ACHN (cell line): Measurements from ENCODE around the gene HMCN1.
"Not testable (repeated sequence)": the region's sequence is repeated elsewhere in the genome, so short reads cannot be mapped to it uniquely, and the experiment has no call there.

Source experiments
- DNase-seq: peaks from one replicate; pipeline ENCODE4 v3.0.0-alpha.2; 2015
- in situ Hi-C: cut with HindIII; loops from 2 replicates; pipeline ENCODE4 v1.10.0; 2017; ENCODE audit warnings: low sequenced_read_pairs, low pct_ligation_motif_present, low pct_unique_long_range_greater_than_20kb

Gene HMCN1

GRCh38 chr1:185734929-185735700 lies 924 bp downstream of the HMCN1 start:
- in situ Hi-C loops: no loop called here
- no peak for DNase-seq

DNA sequence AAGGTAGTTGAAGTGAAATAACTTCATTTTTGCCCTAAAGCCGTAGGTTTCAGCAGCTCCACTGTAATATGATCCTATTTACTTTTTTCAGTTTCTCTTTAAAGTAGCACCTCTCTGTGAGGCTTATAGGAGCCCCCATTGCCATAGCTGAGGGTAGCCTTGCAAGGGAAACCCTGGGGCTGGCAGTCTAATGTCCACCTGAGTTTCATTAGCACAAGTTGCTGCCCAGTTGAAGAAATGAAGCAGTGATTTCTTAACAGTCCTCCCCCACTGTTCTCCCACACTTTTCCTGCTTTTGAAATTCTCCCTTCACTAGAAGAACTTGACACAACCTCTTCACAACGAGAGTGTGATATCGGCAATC lies 1.5 kb downstream of the HMCN1 start:
- in situ Hi-C loops: no loop called here
- no peak for DNase-seq

GRCh38 chr1:185739967-185740366 lies 5.8 kb downstream of the HMCN1 start:
- DNase-seq: no peak
- in situ Hi-C loops: no loop called here

DNA sequence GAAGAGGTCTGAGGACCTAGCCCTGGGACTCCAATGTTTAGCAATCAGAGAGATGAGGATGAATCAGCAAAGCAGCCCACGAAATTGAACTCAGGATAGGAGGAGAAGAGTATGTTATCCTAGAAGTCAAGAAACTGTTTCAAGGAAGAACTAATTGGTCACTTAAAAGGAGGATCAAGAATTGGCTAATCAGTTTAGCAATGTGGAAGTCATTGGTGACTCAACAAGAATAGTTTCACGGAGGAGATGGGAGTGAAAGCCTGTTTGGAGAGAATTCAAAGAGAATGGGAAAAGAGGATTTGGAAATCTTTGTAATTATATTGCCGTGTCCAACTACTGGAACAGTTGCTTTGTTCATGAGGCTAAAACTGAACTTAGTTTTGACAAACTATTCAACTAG lies 7.4 kb downstream of the HMCN1 start:
- DNase-seq: no peak
- in situ Hi-C loops: no loop called here

- no peak for DNase-seq
- in situ Hi-C loops: no loop called here
Measured at GRCh38 chr1:185742403-185742802, 8.2 kb downstream of the HMCN1 start.

DNA sequence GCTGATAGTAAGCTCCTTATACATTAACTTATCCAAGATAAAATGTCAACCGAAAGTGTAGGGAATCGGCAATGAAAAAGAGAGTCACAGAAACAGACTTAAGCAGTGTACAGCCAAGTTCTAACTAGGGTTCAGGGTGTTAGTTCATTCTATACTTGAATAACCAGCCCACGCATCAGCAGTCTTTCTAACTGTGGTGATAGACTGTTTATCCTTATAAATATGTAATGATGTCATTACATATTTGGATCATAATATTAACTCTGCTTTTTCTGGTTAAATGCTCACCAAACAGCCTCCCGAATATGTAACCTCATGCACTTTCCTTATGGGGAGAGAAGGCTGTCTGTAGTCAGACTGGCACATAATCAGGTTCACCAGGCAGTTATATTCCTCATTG lies 11.0 kb downstream of the HMCN1 start:
- no peak for DNase-seq
- in situ Hi-C loops: no loop called here

DNA sequence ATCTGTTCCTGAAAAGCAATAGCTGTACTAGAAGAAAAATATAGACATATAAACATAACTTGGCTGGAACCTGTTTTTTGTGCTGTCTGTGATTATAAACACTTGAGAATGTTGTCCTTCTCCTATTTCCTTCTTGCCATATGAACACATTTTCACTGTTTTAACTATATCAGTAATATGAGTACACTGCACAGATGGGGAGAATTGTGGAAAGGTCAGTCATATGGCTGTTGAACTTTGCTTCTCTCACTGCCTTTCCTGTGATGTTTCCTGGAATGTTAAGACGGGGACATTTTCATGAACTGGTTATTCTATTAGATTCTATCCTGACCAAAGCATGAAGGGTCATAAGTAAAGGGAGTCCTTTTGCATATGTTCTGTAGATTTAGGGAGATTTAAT lies 24.9 kb downstream of the HMCN1 start:
- in situ Hi-C loops: no loop called here
- no peak for DNase-seq

DNA sequence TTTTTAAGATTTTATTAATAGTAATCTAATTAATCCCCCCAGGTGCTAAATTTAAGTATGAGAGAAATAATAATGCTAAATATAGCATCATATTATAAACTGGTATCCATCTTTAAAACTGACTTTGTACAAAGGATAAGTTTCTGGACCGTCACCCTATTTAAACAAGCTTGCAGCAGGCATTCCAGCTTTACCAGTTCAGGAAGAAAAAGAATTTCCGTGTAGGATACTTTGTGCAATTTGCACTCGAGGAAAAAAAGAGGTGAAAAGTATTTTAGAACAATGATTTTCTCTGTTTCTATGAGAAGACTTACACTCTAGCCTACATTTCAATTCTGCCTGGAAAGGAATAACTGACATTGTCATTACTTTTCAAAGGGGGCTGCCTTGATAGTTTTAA lies 27.6 kb downstream of the HMCN1 start:
- in situ Hi-C loops: no loop called here
- DNase-seq: no peak

GRCh38 chr1:185767508-185768120 lies 33.4 kb downstream of the HMCN1 start:
- in situ Hi-C loops: no loop called here
- no peak for DNase-seq

DNA sequence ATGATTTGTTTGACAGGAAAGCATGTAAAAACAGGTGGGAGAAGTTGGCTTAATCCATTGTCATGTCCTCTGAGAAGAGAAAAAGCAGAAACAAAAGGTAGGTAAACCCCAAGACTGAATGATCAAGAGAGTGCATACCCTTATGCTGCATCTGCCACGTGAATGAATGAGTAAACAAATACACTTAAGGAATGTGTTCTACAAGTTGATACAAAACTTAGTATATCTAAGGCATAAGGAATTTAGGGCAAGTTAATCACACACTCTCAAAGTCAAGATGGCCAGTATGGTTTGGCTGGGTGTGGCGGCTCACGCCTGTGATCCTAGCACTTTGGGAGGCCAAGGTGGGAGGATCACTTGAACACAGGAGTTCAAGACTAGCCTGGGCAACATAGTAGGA lies 34.2 kb downstream of the HMCN1 start:
- in situ Hi-C loops: no loop called here

GRCh38 chr1:185769136-185769535 lies 34.9 kb downstream of the HMCN1 start:
- in situ Hi-C loops: no loop called here
- no peak for DNase-seq

More for the DNA sequence above, 34.2 kb downstream of the HMCN1 start:
- no peak for DNase-seq

- in situ Hi-C loops: no loop called here
- DNase-seq: no peak
Measured at GRCh38 chr1:185774394-185774793, 40.2 kb downstream of the HMCN1 start.

GRCh38 chr1:185775501-185775900 lies 41.3 kb downstream of the HMCN1 start:
- in situ Hi-C loops: no loop called here
- no peak for DNase-seq

DNA sequence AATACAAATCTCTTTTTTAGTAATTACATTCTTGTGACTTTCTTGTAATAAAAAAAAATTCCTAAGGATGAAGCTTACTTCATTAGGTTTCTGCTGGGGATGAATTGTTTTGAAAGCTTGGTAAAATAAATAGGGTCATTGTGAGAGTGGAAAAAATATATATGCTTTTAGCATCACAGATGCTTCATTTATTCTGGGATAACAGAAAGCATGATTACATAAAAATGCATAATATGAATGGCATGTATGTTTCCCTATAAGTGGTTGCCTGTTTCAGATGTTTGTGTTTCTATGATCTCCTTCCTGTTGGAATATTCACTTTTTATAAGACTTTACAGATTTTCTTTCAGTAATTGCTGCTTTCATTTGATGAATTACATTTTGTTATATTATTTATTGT lies 42.3 kb downstream of the HMCN1 start:
- in situ Hi-C loops: no loop called here
- DNase-seq: no peak

DNA sequence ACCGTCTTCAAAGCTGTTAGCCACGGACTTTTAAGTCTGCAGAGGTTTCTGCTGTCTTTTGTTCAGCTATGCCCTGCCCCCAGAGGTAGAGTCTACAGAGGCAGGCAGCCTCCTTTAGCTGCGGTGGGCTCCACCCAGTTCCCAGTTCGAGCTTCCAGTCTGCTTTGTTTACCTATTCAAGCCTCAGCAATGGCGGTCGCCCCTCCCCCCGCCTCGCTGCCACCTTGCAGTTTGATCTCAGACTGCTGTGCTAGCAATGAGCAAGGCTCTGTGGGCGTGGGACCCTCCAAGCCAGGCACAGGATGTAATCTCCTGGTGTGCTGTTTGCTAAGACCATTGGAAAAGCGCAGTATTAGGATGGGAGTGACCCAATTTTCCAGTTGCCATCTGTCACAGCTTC lies 49.7 kb downstream of the HMCN1 start:
- DNase-seq, in situ Hi-C loops: not testable (repeated sequence)

- no peak for DNase-seq
- in situ Hi-C loops: no loop called here
Measured at GRCh38 chr1:185785586-185785985, 51.4 kb downstream of the HMCN1 start.

DNA sequence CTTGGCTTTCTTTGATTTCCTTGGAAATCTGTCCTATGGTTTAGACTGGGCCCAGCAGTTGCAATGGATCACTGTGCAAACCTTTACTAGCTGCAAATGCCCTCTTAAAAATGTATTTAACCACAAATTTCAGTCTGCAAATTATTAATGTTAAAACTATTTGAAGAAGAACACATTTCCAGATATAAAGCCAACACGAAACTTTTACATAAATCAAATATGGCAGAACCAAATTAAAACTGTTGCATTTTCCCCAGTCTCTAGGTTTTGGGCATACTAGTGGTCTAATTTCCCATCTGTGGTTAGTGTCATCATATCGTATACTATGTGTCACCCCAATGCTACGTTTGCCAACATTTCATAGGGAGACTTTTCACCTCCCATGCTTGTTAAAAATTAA lies 52.3 kb downstream of the HMCN1 start:
- in situ Hi-C loops: no loop called here
- DNase-seq: no peak

DNA sequence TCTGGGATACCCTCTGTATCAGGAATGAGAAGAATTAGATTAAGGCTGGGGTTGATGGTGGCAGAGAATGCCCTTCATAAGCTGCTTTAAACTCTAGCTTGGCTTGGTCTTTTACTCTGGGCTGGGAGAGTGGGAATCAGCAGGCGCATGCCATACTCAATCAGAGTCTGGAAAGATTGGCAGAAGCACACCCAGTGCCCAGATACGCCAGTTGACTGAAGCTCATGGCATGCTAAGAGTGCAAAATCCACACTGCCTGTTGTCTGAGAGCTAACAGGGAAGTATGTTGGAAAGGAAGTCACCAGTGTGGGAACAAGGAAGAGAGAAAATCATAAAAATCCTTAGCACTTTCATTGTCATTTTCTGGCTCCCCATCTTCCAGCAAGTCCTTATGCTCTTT lies 53.0 kb downstream of the HMCN1 start:
- DNase-seq: no peak
- in situ Hi-C loops: no loop called here

DNA sequence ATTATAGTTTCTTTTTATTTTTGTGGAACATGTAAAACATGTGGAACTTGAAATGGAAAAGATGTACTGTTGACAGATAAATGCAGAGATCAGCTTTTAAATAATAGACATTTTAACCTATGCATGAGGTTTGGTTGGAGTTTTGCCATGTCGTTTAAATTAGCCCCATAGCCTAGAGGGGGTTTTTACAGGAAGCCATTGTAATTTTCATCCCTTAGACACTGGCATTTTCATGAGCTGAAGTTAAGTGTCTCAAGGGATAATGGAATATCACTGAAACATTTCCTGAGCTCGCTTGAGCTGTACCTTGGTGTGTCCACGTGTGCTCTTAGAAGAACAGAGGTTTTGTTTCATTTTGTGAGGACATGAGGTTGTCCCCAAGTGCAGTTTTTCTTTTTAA lies 54.2 kb downstream of the HMCN1 start:
- in situ Hi-C loops: no loop called here

GRCh38 chr1:185789501-185790193 lies 55.5 kb downstream of the HMCN1 start:
- in situ Hi-C loops: no loop called here

More for the DNA sequence above, 54.2 kb downstream of the HMCN1 start:
- no peak for DNase-seq

More at GRCh38 chr1:185789501-185790193, 55.5 kb downstream of the HMCN1 start:
- DNase-seq: no peak
